Muscle layer of colon (tissue), 2 donors: ENCODE results near the gene AUTS2.

ENCODE experiments used
- H3K27ac ChIP-seq: one replicate; pipeline ENCODE4 v1.7.0; 2013; ENCODE audit warnings: low read depth, mild to moderate bottlenecking, low read length, moderate library complexity
- H3K27me3 ChIP-seq, 2 donors: one replicate each; pipeline ENCODE4 v1.7.0; 2013; ENCODE audit warnings: low read length in 2 of 2, mild to moderate bottlenecking in 2 of 2; ENCODE audit not compliant: insufficient read depth in 2 of 2, control insufficient read depth in 1 of 2
- H3K36me3 ChIP-seq: one replicate; pipeline ENCODE4 v1.7.0; 2013; ENCODE audit warnings: mild to moderate bottlenecking, low read length; ENCODE audit not compliant: insufficient read depth
- H3K4me1 ChIP-seq: one replicate; pipeline ENCODE4 v1.7.0; 2013; ENCODE audit warnings: mild to moderate bottlenecking, low read length; ENCODE audit not compliant: insufficient read depth
- H3K4me3 ChIP-seq, 2 donors: one replicate each; pipeline ENCODE4 v1.7.0; 2013; ENCODE audit warnings: low read length in 2 of 2, low read depth in 1 of 2, mild to moderate bottlenecking in 1 of 2, moderate library complexity in 1 of 2
- H3K9ac ChIP-seq: one replicate; pipeline ENCODE4 v1.7.0; 2013; ENCODE audit warnings: low read length
- H3K9me3 ChIP-seq: one replicate; pipeline ENCODE4 v1.7.0; 2013; ENCODE audit warnings: mild to moderate bottlenecking, low read length
- donor health status: abdominal sarcoma.
- donor health status: Adenocarcinoma of cecum.

Gene AUTS2

GRCh38 chr7:70694971-70695794 lies 1096.9 kb downstream of the AUTS2 start:
- Histone ChIP-seq H3K9ac (no peak overlapping the region), H3K9me3 (no peaks in the 10 kb centered on the region), H3K4me3 (peak overlapping the region; percentile 77 to 78), H3K4me1 (no peaks in the 10 kb centered on the region), H3K36me3 (peaks cover 5% of the 10 kb centered on the region), H3K27ac (no peak overlapping the region), H3K27me3 (peaks cover 0 to 8% of the 10 kb centered on the region in 2 donors)

- H3K27ac ChIP-seq, result no peak overlapping the region
- H3K9me3 ChIP-seq, result no peaks in the 10 kb centered on the region
- H3K36me3 ChIP-seq, result peaks cover 5% of the 10 kb centered on the region
- peak overlapping the region; percentile 77 to 78 for H3K4me3 ChIP-seq
- H3K9ac ChIP-seq, result no peak overlapping the region
- H3K27me3 ChIP-seq, result peaks cover 0 to 8% of the 10 kb centered on the region in 2 donors
- no peaks in the 10 kb centered on the region for H3K4me1 ChIP-seq
Observed at GRCh38 chr7:70695795-70696083, 1097.5 kb downstream of the AUTS2 start.

DNA sequence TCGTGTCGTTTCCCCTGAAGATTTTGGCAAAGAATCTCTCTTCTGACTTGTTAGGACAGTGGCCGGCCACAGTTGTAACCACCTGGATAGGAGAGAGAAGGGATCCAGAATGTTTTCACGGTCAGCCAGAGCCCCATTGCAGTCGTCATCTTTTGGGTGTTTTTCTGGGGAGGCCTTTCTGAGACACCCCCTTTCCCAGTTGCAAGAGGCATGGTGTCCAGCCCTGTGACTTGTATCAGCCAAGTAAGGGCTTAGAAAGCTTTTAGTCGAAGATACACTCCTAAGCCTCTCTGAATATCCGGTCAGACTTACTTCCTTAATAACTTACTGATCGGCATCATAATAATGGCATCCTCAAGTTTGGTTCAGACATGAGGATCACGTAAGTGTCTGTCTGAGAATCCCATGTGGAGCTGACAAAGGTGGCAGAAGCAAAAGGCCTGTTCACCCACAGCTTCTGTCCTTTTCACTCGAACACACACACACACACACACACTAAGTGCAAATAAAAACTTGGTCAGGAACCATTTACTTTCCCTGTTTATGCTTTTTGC lies 1098.0 kb downstream of the AUTS2 start:
- H3K27me3 ChIP-seq, result peaks cover 0 to 8% of the 10 kb centered on the region in 2 donors
- H3K4me3 ChIP-seq, result no peak overlapping the region
- no peak overlapping the region for H3K9ac ChIP-seq
- no peaks in the 10 kb centered on the region for H3K4me1 ChIP-seq
- H3K36me3 ChIP-seq, result peaks cover 5% of the 10 kb centered on the region
- H3K9me3 ChIP-seq, result no peaks in the 10 kb centered on the region
- H3K27ac ChIP-seq, result no peak overlapping the region

- H3K4me3 ChIP-seq, result no peak overlapping the region
- H3K27me3 ChIP-seq, result peaks cover 0 to 8% of the 10 kb centered on the region in 2 donors
- H3K4me1 ChIP-seq, result no peaks in the 10 kb centered on the region
- H3K9ac ChIP-seq, result no peak overlapping the region
- H3K36me3 ChIP-seq, result peaks cover 5% of the 10 kb centered on the region
- H3K9me3 ChIP-seq, result no peaks in the 10 kb centered on the region
- H3K27ac ChIP-seq, result no peak overlapping the region
Observed at GRCh38 chr7:70698219-70698832, 1100.1 kb downstream of the AUTS2 start.

- no peaks in the 10 kb centered on the region for H3K4me1 ChIP-seq
- H3K9me3 ChIP-seq, result no peaks in the 10 kb centered on the region
- peaks cover 5% of the 10 kb centered on the region for H3K36me3 ChIP-seq
- peaks cover 0 to 8% of the 10 kb centered on the region in 2 donors for H3K27me3 ChIP-seq
- H3K9ac ChIP-seq, result no peak overlapping the region
- H3K4me3 ChIP-seq, result no peak overlapping the region
- no peak overlapping the region for H3K27ac ChIP-seq
Observed at GRCh38 chr7:70699271-70699670, 1101.0 kb downstream of the AUTS2 start.

DNA sequence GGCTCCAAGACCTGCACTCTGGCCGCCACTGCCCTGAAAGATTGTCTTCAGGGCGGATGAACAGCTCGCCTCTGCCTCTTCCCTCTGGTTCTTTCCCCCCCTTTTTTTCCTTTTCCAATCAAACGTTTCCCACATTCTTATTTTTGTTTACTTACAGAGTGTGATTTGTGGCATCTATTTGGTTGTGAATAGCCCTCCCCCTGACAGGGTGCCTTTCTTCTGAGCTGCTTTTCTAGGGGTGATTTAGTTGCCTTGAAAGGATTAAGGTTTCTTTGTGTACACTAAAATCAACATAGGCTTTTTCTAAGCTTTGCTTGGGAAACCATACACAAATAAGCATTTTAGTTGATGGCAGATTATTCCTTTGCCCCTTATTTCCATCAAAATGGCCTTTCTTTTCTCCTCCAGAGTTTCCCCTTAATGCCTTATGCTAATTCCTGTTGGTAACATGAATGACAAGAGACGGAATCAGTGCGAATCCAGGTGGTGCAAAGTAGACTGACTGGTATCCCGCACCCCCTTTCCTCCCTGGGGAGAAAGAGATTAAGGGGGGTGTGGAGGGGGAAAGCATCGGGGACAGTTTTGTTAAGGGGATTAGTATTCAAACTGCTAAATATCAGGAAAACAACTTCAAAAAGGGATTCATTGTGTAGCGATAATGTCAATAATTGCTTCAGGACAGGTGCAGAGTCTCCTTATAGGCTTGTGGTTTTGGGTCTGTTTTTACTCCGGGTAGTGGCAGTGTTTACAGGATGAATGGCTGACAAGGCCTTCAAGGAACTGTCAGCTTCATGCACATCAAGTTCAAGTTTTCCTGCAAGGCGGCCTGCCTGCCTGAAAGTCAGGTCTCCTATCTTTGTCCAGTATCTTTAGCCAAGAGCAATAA lies 1102.0 kb downstream of the AUTS2 start:
- Histone ChIP-seq H3K4me3 (no peak overlapping the region), H3K4me1 (no peaks in the 10 kb centered on the region), H3K9ac (no peak overlapping the region), H3K27me3 (peaks cover 0 to 2% of the 10 kb centered on the region in 2 donors), H3K27ac (no peak overlapping the region), H3K36me3 (peaks cover 5% of the 10 kb centered on the region), H3K9me3 (no peaks in the 10 kb centered on the region)

DNA sequence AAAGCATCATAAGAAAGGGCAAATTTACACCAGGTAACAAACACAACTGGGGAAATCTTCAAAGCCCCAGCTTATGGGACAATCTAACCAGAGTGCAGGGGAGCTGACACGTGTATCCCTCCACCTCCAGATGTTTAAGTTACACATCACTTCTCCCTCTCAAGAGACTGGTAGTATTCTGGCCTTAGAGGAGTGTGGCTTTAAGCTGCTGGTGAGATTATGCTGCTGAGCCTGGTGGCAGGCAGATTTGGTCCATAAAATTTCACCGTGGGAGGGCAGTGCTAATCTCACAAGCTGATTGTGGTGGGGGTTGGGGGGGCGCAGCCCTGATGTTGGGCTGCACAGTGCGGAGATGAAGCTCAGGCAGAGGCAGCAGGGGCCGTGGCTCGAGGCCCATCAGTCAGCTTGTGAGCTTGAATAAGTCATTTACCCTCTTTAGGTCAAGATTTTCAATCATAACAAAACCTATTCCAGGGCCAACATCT lies 1102.7 kb downstream of the AUTS2 start:
- H3K36me3 ChIP-seq, result peaks cover 5% of the 10 kb centered on the region
- no peak overlapping the region for H3K9ac ChIP-seq
- H3K4me1 ChIP-seq, result no peaks in the 10 kb centered on the region
- H3K27me3 ChIP-seq, result no peaks in the 10 kb centered on the region
- H3K27ac ChIP-seq, result no peak overlapping the region
- H3K4me3 ChIP-seq, result no peak overlapping the region
- H3K9me3 ChIP-seq, result no peaks in the 10 kb centered on the region

GRCh38 chr7:70701477-70701876 lies 1103.2 kb downstream of the AUTS2 start:
- H3K4me3 ChIP-seq, result no peak overlapping the region
- no peak overlapping the region for H3K9ac ChIP-seq
- H3K36me3 ChIP-seq, result peaks cover 5% of the 10 kb centered on the region
- no peaks in the 10 kb centered on the region for H3K9me3 ChIP-seq
- H3K4me1 ChIP-seq, result no peaks in the 10 kb centered on the region
- no peak overlapping the region for H3K27ac ChIP-seq
- no peaks in the 10 kb centered on the region for H3K27me3 ChIP-seq

DNA sequence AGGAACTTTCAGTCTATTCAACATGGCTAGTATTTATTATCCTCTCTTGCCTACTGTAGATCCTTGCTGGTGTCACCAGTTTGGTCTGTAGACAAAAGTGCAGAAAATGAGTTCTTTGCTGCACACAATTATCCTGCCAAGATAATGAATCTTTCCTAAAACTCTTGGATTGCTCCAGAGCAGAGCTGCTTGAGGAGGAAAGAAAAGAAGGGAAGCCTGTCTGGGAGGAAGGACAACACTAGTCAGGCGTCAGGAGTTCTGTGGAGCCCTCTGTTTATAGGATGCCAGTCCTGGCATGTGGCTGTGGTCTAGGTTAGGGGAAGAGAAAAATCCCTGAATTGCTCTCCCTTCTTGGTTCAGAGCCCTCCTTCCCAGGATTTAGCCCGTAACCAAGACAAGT lies 1103.7 kb downstream of the AUTS2 start:
- H3K27ac ChIP-seq, result no peak overlapping the region
- H3K27me3 ChIP-seq, result no peaks in the 10 kb centered on the region
- H3K9me3 ChIP-seq, result no peaks in the 10 kb centered on the region
- H3K9ac ChIP-seq, result no peak overlapping the region
- H3K4me1 ChIP-seq, result no peaks in the 10 kb centered on the region
- peaks cover 5% of the 10 kb centered on the region for H3K36me3 ChIP-seq
- no peak overlapping the region for H3K4me3 ChIP-seq

DNA sequence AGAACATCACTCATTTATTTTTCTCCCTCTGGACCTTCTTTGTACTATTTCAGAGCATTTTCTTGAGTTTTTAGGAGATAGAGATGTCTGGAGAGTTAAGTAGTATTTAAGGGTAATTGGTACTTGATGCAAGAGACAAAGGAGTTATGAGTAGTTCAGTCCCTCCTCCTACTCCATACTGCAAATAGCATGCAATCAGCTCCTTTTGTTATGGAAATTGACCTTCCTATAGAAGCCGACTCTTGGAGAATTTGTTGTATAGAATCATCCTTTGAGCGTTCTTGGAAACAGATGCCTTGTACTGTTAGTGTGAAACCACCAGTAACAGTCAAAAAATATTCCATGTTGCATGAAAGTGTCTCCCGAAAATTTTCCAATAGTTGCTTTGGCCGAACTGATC lies 1105.5 kb downstream of the AUTS2 start:
- Histone ChIP-seq H3K27ac (no peak overlapping the region), H3K36me3 (peaks cover 5% of the 10 kb centered on the region), H3K4me1 (no peaks in the 10 kb centered on the region), H3K9me3 (no peaks in the 10 kb centered on the region), H3K27me3 (no peaks in the 10 kb centered on the region), H3K9ac (no peak overlapping the region), H3K4me3 (no peak overlapping the region)

- no peak overlapping the region for H3K9ac ChIP-seq
- H3K4me3 ChIP-seq, result no peak overlapping the region
- H3K9me3 ChIP-seq, result no peaks in the 10 kb centered on the region
- no peaks in the 10 kb centered on the region for H3K27me3 ChIP-seq
- no peaks in the 10 kb centered on the region for H3K4me1 ChIP-seq
- no peak overlapping the region for H3K27ac ChIP-seq
- no peaks in the 10 kb centered on the region for H3K36me3 ChIP-seq
Observed at GRCh38 chr7:70704831-70705346, 1106.6 kb downstream of the AUTS2 start.
